Hepatocyte (in vitro differentiated cells): Measurements from ENCODE around the gene DCDC1. TPM values are rescaled to one million over a fixed set of nuclear protein-coding genes. Genes with fewer than 3 reads are reported as not detected.
"Not testable (repeated sequence)": the region's sequence is repeated elsewhere in the genome, so short reads cannot be mapped to it uniquely, and the experiment has no call there.

ENCODE experiments used
- DNase-seq: peaks from one replicate; pipeline ENCODE4 v3.0.0-alpha.2; 2016; ENCODE audit warnings: low spot score
- H2AFZ ChIP-seq: fragments of 200-600 bp; sonication (generic); 2 replicates; pipeline ENCODE4 v1.6.0; 2016; ENCODE audit warnings: antibody characterized with exemption, mild to moderate bottlenecking
- H3K27ac ChIP-seq: fragments of 200-600 bp; sonication (generic); 2 replicates; pipeline ENCODE4 v1.5.1; 2016; ENCODE audit warnings: mild to moderate bottlenecking
- H3K27me3 ChIP-seq: fragments of 200-600 bp; sonication (generic); 2 replicates; pipeline ENCODE4 v1.6.1; 2016
- H3K36me3 ChIP-seq: fragments of 200-600 bp; sonication (generic); replicated peaks from 2 replicates; pipeline ENCODE4 v1.5.1; 2016; ENCODE audit warnings: low read depth; ENCODE audit not compliant: insufficient read depth
- H3K4me1 ChIP-seq: fragments of 200-600 bp; sonication (generic); 2 replicates; pipeline ENCODE4 v1.5.1; 2016; ENCODE audit warnings: mild to moderate bottlenecking, moderate library complexity; ENCODE audit not compliant: insufficient read depth
- H3K4me2 ChIP-seq: fragments of 200-600 bp; sonication (generic); 2 replicates; pipeline ENCODE4 v1.6.0; 2016
- H3K4me3 ChIP-seq: fragments of 200-600 bp; sonication (generic); 2 replicates; pipeline ENCODE4 v1.5.1; 2016; ENCODE audit warnings: mild to moderate bottlenecking
- H3K79me2 ChIP-seq: fragments of 200-600 bp; sonication (generic); 2 replicates; pipeline ENCODE4 v1.6.0; 2017; ENCODE audit warnings: mild to moderate bottlenecking
- H3K9me2 ChIP-seq: fragments of 200-600 bp; sonication (generic); replicated peaks from 2 replicates; pipeline ENCODE4 v1.6.0; 2017; ENCODE audit warnings: mild to moderate bottlenecking; ENCODE audit not compliant: insufficient read depth
- H3K9me3 ChIP-seq: fragments of 200-600 bp; sonication (generic); 2 replicates; pipeline ENCODE4 v1.5.1; 2016; ENCODE audit warnings: low read depth, mild to moderate bottlenecking
- H4K20me1 ChIP-seq: fragments of 200-600 bp; sonication (generic); 2 replicates; pipeline ENCODE4 v1.6.0; 2016; ENCODE audit warnings: mild to moderate bottlenecking; ENCODE audit not compliant: insufficient read depth, poor library complexity, severe bottlenecking
- CTCF ChIP-seq: fragments of 200-600 bp; sonication (generic); IDR thresholded peaks from 2 replicates; pipeline ENCODE4 v1.5.1; 2016; ENCODE audit warnings: antibody characterized with exemption, mild to moderate bottlenecking; ENCODE audit not compliant: poor library complexity
- EZH2 ChIP-seq: fragments of 200-600 bp; sonication (generic); IDR thresholded peaks from 2 replicates; pipeline ENCODE4 v1.6.1; 2016; ENCODE audit warnings: antibody characterized with exemption, mild to moderate bottlenecking, borderline replicate concordance
- EZH2phosphoT487 ChIP-seq: fragments of 200-600 bp; sonication (generic); IDR thresholded peaks from one replicate; pipeline ENCODE4 v1.6.1; 2018; ENCODE audit warnings: antibody characterized with exemption, mild to moderate bottlenecking, low read depth, moderate library complexity; ENCODE audit not compliant: unreplicated experiment, severe bottlenecking
- WGBS: methylation state at CpG from one replicate; pipeline ENCODE4 v1.1.6; 2016; ENCODE audit warnings: low lambda C conversion rate; ENCODE audit errors: missing lambda C conversion rate; 5-methylcytosine and 5-hydroxymethylcytosine counted together
- polyA plus RNA-seq: library from polyadenylated mRNA; unstranded; fragments of >200 nt; fragmentation: Nextera tagmentation; extraction: Ambion mirVana; gene quantifications from 2 replicates; pipeline ENCODE4 v1.2.1, GENCODE V29; 2016
- total RNA-seq: library from RNA; depleted of rRNA; stranded (reverse); fragments of >200 nt; gene quantifications from 2 replicates; pipeline ENCODE4 v1.2.3, GENCODE V29; 2014

DCDC1 gene
- total and polyA plus RNA-seq, 2 experiments from 2014 or later: 0.63 to 1.9 TPM

- no peaks in the 10 kb centered on the region for H3K27me3 ChIP-seq
- no peak overlapping the region for H2AFZ ChIP-seq
- H3K9me2 ChIP-seq: no peaks in the 10 kb centered on the region
- no peak overlapping the region for H3K4me2 ChIP-seq
- no peak overlapping the region for H3K4me3 ChIP-seq
- no peaks in the 10 kb centered on the region for H3K36me3 ChIP-seq
- H3K79me2 ChIP-seq: no peaks in the 10 kb centered on the region
- no peaks in the 10 kb centered on the region for H3K9me3 ChIP-seq
- WGBS: 93% methylated on average over 3 of the region's 3 CpGs
- no peak for DNase-seq
- TF ChIP-seq EZH2phosphoT487: no peak
- no peaks in the 10 kb centered on the region for H3K4me1 ChIP-seq
- no peaks in the 10 kb centered on the region for H4K20me1 ChIP-seq
- H3K27ac ChIP-seq: no peak overlapping the region
Observed at GRCh38 chr11:31327417-31327816, 42.1 kb downstream of the DCDC1 start.

- WGBS: 90% methylated on average over 2 of the region's 2 CpGs
- Histone ChIP-seq H3K4me1 (no peaks in the 10 kb centered on the region), H3K9me2 (no peaks in the 10 kb centered on the region), H3K27ac (no peak overlapping the region), H3K27me3 (no peaks in the 10 kb centered on the region), H3K4me3 (no peak overlapping the region), H3K79me2 (no peaks in the 10 kb centered on the region), H3K9me3 (no peaks in the 10 kb centered on the region), H4K20me1 (no peaks in the 10 kb centered on the region), H3K36me3 (no peaks in the 10 kb centered on the region), H3K4me2 (no peak overlapping the region), H2AFZ (no peak overlapping the region)
- no peak for TF ChIP-seq EZH2phosphoT487
- TF ChIP-seq CTCF: no peak
- no peak for TF ChIP-seq EZH2
- no peak for DNase-seq
Observed at GRCh38 chr11:31326470-31327148, 42.9 kb downstream of the DCDC1 start.

GRCh38 chr11:31325160-31325559 lies 44.4 kb downstream of the DCDC1 start:
- Histone ChIP-seq H3K36me3 (no peaks in the 10 kb centered on the region), H4K20me1 (no peaks in the 10 kb centered on the region), H3K4me2 (no peak overlapping the region), H3K27ac (no peak overlapping the region), H3K9me3 (no peaks in the 10 kb centered on the region), H3K79me2 (no peaks in the 10 kb centered on the region), H3K9me2 (no peaks in the 10 kb centered on the region), H3K4me1 (no peaks in the 10 kb centered on the region), H3K4me3 (no peak overlapping the region), H2AFZ (no peak overlapping the region), H3K27me3 (no peaks in the 10 kb centered on the region)
- DNase-seq: no peak
- TF ChIP-seq EZH2phosphoT487: no peak
- TF ChIP-seq EZH2: no peak
- no peak for TF ChIP-seq CTCF

- no peaks in the 10 kb centered on the region for H3K36me3 ChIP-seq
- no peak overlapping the region for H3K27ac ChIP-seq
- DNase-seq: no peak
- TF ChIP-seq EZH2 (no peak), CTCF (no peak), EZH2phosphoT487 (no peak)
- H2AFZ ChIP-seq: no peak overlapping the region
- H3K27me3 ChIP-seq: no peaks in the 10 kb centered on the region
- H3K9me3 ChIP-seq: no peaks in the 10 kb centered on the region
- H3K4me1 ChIP-seq: no peaks in the 10 kb centered on the region
- no peak overlapping the region for H3K4me2 ChIP-seq
- no peaks in the 10 kb centered on the region for H3K9me2 ChIP-seq
- no peak overlapping the region for H3K4me3 ChIP-seq
- no peaks in the 10 kb centered on the region for H4K20me1 ChIP-seq
- 92% methylated on average over 4 of the region's 4 CpGs for WGBS
- no peaks in the 10 kb centered on the region for H3K79me2 ChIP-seq
Observed at GRCh38 chr11:31323145-31323544, 46.4 kb downstream of the DCDC1 start.

GRCh38 chr11:31321494-31321893 lies 48.0 kb downstream of the DCDC1 start:
- not testable (repeated sequence) for H3K27ac ChIP-seq, H4K20me1 ChIP-seq, DNase-seq, H3K4me2 ChIP-seq, H3K27me3 ChIP-seq, H3K4me1 ChIP-seq, H3K79me2 ChIP-seq, H3K9me3 ChIP-seq, H2AFZ ChIP-seq, H3K9me2 ChIP-seq, H3K4me3 ChIP-seq, H3K36me3 ChIP-seq
- 94% methylated on average over 15 of the region's 15 CpGs for WGBS
